GM21423 (cell line): ENCODE results near the gene HSD17B7.
"Not testable (repeated sequence)": the region's sequence is repeated elsewhere in the genome, so short reads cannot be mapped to it uniquely, and the experiment has no call there.

ENCODE experiments used
- ATAC-seq: cut with Tn5 transposase; IDR thresholded peaks from one replicate; pipeline ENCODE4 v1.9.1; 2021; ENCODE audit warnings: mild to moderate bottlenecking, moderate library complexity; ENCODE audit not compliant: unreplicated experiment

The HSD17B7 gene

DNA sequence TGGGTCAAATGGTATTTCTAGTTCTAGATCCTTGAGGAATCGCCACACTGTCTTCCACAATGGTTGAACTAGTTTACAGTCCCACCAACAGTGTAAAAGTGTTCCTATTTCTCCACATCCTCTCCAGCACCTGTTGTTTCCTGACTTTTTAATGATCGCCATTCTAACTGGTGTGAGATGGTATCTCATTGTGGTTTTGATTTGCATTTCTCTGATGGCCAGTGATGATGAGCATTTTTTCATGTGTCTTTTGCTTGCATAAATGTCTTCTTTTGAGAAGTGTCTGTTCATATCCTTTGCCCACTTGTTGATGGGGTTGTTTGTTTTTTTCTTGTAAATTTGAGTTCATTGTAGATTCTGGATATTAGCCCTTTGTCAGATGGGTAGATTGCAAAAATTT lies 17.0 kb downstream of the HSD17B7 start:
- ATAC-seq, result not testable (repeated sequence)

DNA sequence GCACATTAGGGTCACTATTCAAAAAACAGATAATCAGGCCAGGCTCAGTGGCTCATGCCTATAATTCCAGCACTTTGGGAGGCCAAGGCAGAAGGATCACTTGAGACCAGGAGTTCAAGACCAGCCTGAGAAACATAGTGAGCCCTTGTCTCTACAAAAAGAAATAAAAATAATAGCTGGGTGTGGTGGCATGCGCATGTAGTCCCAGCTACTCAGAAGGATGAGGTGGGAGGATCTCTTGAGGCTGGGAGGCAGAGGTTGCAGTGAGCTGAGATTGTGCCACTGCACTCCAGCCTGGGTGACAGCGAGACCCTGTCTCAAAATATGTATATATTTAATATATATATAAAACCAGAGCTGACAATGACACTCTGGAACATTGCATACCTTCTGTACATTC lies 21.9 kb downstream of the HSD17B7 start:
- not testable (repeated sequence) for ATAC-seq

DNA sequence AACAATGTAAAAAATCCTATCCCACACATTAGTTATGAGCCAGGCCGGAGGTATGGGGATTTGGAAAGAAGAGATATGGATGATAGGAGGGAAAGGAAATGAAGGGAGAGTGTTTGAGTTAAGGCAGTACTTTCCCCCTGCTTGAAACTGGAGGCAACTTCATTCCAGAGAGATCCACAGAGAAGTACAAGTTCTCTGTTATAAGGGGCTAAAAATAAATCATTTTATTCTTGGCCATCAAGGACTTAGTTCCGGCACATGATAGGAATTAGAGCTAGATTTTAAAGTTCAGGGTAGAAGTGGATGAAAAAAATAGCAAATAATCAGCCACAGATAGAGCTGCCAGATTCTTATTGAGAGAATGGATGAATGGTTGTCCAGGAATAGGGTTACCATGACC lies 27.6 kb downstream of the HSD17B7 start:
- not testable (repeated sequence) for ATAC-seq

- not testable (repeated sequence) for ATAC-seq
These were observed 28.2 kb downstream of the HSD17B7 start for GRCh38 chr1:162818666-162819065.

GRCh38 chr1:162822391-162823200 lies 32.1 kb downstream of the HSD17B7 start:
- peak; percentile 52 for ATAC-seq

- ATAC-seq, result no peak
These were observed 32.7 kb downstream of the HSD17B7 start for GRCh38 chr1:162823231-162823630.

GRCh38 chr1:162823771-162824525 lies 33.4 kb downstream of the HSD17B7 start:
- ATAC-seq, result no peak

GRCh38 chr1:162829268-162829667 lies 38.8 kb downstream of the HSD17B7 start:
- ATAC-seq, result no peak

GRCh38 chr1:162832470-162832869 lies 42.0 kb downstream of the HSD17B7 start:
- no peak for ATAC-seq

- ATAC-seq, result peak; percentile 95
These were observed 44.8 kb downstream of the HSD17B7 start for GRCh38 chr1:162835157-162835899.

DNA sequence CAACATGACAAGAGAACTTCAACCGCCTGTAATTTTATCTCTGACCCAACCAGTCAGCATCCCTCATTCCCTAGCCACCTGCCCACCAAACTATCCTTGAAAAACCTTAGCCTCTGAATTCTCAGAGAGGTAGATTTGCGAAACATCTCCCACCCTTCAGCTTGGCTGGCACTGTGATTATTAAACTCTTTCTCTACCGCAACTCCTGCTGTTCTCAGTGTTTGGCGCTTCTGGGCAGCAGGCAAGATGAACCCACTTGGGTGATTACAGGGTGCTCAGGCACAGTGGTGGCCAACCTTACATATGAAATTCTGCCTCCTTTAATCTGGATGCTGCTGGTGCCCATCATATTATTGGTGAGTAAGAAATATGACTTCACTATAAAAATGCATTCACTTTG lies 48.4 kb downstream of the HSD17B7 start:
- ATAC-seq, result no peak

DNA sequence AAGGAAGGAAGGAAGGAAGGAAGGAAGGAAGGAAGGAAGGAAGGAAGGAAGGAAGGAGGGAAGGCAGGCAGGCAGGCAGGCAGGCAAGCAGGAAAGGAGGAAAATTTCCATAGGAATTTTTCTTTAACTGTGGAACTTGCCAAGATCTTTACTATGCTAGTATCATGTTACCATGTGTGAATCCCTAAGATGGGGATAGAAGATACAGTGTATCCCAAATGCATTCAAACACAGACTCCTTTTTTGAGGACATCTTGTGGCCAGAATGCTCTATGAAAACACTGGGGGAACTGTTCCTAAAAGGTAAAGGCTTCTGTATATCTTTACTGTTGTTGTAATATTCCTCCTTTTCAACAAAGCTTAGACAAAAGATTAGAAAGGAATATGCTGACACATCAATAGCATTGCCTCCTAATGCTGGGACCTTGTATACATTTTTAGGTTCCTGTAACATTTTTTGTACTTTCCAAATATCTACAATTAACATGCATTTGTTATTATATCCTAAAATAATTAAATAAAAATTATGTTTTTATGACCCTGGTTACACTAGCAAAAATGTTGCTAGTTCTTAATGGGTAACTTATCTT lies 49.8 kb downstream of the HSD17B7 start:
- ATAC-seq, result no peak

DNA sequence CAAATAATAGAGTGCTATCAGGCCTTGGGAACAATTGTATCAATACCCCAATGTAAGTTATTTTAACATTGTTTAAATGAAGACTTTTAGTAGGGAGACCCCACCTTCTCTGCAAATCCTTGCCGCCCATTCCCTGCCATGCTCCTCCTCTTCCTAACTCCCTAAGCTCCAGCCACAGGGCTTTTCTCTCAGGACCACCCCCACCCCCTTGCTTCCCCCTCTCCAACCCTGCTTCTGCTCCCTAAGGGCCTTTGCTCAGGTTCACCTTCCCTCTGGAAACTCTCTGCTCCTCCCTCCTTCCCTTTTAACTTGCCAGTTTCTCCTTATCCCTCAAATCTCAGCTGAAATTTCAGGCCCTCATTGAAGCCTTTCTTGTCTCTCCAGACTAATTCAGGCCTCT lies 53.7 kb downstream of the HSD17B7 start:
- ATAC-seq, result no peak

- ATAC-seq, result no peak
These were observed 56.0 kb downstream of the HSD17B7 start for GRCh38 chr1:162846256-162847212.

GRCh38 chr1:162847839-162848453 lies 57.4 kb downstream of the HSD17B7 start:
- ATAC-seq, result peak; percentile 55

GRCh38 chr1:162849711-162850110 lies 59.2 kb downstream of the HSD17B7 start:
- no peak for ATAC-seq

GRCh38 chr1:162851341-162851740 lies 60.8 kb downstream of the HSD17B7 start:
- no peak for ATAC-seq

DNA sequence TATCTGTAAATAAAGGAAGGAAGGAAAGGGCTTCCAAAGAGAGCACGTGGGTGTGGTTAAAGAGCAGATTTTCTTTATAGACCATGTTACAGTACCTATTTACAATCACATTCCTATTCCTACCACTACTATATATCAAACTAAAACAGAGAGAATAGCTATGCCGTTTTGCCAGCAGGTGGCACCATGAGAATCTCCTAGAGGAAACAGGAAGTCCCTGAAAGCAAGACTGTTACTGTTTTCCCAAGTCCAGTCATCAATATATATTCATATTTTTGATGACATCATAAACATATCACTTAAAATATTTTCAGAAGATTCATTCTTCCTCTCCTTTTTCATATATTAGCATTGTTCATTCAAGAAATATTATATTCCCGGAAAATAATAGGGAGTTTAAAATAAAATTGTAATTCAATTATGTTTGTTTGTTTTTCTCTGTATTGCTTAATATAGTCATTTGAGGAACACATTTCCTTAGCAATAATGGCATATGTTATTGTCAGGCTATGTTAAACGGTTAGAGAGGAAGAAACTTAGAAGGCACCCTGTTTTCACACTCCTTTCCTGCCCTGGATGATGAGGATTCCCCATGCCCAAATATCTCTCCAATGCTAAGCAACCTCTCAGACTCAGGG lies 63.9 kb downstream of the HSD17B7 start:
- ATAC-seq, result peak; percentile 77
